C1 segment of cervical spinal cord (tissue), 14 donors: ENCODE data around the gene FNIP2.
A peak's percentile ranks its signal among the peaks of the same experiment; 100 is the strongest.

Experiments
- DNase-seq, 14 donors: peaks; one replicate each; lab custom pipeline; 2025; lab: John Stamatoyannopoulos, UW

The FNIP2 gene

DNA sequence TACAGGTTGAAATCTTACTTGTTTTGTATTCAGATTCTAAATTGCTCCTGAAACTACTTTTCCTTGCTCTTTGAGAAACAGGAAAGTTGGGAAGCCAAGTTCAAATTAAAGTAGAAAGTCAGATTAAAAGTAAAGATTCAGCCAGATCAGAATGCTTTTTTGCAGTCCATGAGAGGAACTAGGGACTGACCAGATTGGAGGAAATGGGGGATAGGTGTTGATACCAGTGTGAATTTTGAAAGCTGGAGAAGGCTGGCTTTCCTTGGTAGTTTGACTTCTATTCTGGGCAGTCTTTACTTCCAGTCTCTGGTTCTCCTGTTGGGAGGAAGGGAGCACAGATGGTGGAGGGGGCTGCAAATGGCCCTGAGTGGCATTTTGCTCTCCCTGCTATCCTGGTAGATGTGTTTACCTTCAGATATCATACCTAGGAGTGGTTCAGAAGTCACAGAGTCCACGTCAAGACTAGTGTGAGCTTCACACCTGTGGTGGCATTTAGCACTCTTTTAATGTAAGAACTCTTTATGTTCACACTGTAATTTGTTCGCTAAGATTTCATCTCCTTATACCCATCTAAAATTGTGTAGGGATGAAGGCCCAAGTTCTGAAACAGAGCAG, 68.8 kb downstream of the FNIP2 start:
- no peak for DNase-seq

- no peak for DNase-seq
Measured at GRCh38 chr4:158840131-158840530, 71.3 kb downstream of the FNIP2 start.

DNA sequence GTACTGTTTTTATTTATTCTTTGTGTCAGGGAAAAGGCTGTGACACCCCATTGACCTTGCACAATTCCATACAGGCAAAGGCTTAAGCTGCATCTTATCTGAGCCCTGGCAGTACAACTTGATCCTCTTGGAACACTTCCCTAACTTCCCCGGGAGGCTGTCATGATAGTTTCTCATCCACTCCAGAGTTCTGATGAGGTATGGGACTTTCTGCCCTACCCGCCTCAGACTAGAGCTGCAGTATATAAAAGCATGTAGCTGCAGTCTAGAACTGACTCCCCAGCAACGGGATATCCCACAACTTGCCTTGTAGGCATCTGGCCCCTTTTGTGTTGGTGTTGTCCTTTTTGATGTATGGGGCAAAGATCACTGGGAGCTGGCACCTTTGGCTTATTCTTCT, 72.7 kb downstream of the FNIP2 start:
- DNase-seq = no peak

DNA sequence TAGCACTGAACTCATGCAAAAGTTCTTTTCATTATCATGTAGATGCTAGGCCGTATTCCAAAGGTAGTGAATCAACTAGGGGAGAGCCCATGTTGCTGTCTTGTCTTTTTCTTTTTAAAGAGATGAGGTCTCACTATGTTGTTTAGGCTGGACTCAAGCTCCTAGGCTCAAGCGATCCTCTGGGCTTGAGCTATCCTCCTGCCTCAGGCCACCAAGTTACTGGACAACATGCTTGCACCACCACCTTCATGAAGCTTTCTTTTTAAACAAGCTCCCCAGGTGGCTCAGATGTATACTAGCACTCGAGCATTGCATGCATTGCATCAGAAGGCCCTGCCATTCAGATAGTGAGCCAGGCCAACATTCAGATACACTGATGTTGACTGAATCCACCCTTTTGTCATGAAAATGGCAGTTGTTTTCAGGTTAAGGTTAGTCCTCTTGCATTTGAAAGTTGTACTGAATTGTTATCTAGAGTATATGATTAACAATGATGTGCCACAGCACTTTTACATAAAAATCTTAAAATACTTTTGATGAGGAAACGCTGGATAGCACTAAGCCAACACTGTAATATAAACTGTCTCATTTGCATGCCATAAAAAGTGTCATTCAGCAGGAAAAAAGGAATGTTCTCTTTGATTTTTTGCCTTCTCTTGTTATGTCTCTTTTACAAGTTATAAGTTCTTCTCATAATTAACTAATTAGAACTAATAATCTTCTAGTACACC, 76.7 kb downstream of the FNIP2 start:
- DNase-seq = no peak

DNA sequence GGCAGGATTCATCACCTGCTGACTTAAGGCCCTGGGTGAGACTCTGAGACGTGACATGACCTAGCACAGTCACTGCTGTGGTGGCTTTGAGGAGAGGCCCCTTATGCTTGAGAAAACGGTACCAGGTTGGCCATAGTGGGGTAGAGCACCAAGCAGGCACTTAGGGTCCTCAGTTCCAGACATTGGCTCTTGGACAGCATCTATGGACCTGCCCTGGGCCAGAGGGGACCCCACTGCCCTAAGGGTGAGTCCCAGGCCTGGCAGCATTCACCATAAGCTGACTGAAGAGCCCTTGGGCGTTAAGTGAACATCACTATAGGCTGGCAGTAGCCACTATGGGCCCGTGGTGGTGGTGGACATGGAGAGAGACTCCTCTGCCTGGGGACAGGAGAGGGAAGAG, 78.7 kb downstream of the FNIP2 start:
- DNase-seq = no peak

DNA sequence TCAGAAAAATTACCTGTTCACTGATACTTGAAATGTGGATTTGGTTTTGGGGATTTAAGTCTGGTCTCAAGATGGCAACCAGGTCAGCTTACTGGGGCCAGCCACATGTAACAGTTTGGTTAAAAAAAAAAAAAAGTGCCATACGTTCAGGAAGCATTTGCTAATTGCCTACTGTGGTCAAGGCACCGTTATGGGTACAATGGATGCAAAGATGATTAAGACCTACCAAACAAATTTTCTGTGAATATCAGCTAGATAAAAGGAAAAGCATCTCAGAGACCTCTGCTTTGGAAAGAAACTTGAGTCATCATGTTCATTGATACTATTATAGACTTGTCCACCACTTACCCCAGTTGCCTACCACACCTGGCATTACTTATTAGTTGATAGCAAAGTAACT, 80.9 kb downstream of the FNIP2 start:
- no peak for DNase-seq

- DNase-seq = no peak
Measured at GRCh38 chr4:158850371-158850770, 81.5 kb downstream of the FNIP2 start.

- peak in 1 of 14 donors; percentile 8 for DNase-seq
Measured at GRCh38 chr4:158850800-158851644, 82.2 kb downstream of the FNIP2 start.

DNA sequence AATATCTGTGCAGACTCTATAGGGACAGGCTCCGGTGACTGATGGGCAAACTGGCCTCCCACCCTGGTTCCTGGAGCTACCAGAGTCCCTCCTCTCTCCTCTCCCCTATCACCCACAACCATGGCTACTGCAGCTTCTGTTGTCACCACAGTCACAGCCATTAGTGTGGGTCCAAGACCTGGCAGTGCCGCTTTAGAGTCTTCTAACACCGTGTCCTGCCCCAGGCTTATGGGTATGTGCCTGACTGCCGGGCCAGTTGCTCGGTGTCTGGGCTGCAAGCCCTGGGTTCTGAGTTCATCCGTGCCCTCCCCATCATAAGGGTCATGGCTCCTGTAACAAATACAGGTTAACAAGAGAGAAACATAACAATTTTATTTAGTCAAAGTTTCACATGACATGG, 85.4 kb downstream of the FNIP2 start:
- no peak for DNase-seq

DNA sequence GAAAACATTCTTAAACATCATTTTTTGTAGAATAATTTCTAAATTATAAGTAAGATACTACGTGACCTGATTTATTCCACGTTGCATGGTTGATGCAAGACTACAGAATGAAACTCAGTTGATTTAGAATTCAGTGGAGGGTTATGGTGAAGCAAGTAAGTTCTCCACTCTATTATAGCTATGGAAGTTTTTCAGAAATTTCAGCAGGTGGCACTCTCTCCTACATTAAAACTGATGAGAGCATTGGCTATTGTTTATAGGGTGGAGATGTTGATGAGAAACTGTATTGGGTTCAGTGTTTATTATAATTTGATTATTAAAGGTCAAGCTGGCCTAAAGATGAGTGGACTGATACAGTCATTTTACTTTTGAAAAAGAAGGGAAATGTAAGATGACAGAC, 88.0 kb downstream of the FNIP2 start:
- peak in 1 of 14 donors; percentile 9 for DNase-seq

DNA sequence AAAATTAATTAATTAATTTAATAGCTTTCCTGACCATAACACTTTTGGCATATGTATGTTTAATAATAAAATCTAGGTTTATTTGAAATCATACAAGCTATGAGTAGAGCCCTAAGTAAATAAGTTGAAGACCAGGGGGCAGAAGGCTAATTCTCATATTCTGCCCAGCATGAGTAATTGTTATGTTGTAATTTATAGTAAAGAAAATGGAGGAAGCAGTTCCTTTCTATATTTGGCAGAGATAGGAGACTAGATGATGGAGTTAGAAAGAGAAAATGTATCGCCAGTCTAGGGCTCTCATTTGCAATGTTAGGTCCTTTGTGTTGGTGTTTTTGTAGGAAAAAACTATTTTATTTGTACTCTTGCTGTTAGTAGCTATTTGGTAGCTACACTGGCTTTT, 89.1 kb downstream of the FNIP2 start:
- no peak for DNase-seq

DNA sequence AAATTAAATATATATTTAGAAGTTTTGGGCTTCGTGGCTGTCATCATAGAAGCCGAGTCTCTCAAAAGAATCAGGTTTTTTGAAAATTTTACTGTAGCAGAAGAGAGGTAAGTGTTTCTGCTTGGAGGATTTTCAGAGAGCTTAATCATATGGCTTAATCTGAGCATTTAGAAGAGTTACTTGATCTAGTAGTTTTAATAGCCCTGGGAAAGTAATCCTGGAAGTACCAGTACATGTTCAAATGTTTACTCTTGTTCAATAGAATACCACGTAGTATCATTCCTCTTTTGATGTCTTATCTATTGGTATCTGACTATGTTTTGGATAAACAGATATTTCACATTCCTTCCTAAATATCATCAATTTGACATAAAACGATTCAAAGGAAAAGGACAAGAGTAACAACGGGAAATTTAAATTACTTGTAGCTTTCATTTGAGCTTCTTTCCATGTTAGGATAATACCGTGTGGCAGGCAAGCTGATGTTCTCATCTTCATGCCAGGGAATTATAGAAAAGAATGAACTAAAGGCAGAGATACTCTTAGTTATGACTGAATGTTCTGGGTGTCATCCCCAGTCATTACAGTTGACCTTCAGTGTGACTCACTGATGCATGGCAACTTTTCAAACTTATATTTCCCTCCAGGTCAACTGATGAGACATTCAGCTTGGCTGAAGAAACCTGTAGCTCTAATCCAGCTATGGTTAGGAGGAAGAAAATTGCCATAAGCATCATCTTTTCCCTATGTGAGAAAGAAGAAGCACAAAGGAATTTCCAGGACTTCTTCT, 89.8 kb downstream of the FNIP2 start:
- no peak for DNase-seq

DNA sequence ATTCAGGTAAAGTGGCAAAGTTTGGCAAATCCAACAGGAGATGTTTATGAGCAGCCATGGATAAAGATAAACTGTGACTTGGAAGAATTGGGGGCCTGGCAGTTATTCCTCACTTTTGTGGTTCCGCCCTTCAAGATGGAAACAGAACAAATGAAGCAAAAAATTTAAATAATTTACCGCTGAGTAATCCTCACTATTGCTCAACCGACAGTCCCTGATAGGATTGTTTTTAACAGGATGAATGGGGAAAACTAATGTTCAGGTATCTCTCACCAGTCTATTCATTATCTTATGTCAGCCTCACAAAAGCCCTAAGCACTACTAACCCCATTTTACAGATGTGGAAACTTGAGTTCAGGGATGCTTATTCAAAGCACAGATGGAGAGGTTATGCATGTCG, 90.8 kb downstream of the FNIP2 start:
- DNase-seq = no peak

- no peak for DNase-seq
Measured at GRCh38 chr4:158860856-158861255, 92.0 kb downstream of the FNIP2 start.

- DNase-seq = no peak
Measured at GRCh38 chr4:158861281-158861680, 92.5 kb downstream of the FNIP2 start.

DNA sequence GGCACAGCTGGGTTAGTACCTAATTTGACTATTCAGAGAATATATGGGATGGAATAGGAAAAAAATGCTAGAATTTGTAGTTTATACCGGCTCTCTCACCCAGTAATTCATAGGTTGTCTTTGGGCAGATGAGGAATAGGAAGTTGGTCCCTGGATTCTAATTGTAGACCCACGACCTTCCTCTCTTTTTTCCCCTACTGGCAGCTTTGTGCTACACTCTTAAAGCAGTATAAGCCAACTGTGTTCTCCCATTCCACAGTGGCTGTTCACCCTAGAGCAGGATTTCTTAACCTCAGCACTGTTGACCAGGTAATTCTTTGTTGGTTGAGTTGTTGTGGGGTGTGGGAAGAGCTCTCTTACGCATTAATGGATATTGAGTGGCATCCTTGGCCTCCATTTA, 92.9 kb downstream of the FNIP2 start:
- DNase-seq = no peak

DNA sequence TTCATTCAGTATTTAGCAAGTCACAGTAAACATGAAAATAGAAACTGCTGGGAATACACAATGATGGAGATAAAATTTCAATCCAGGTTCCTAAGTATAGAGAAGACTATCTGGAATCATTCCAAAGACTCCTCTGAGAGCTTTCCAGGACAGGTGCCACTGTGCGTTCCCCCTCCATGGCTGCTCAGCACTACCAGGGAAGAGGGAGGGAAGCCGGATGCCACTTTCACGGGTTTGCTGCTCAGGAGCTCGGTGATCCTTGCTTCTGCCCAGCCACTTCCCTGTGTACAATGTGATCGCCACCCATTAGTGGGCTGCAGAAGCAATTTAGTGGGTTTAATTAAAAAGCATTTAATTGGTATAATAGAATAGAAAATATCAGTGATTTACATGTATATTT, 94.5 kb downstream of the FNIP2 start:
- DNase-seq = peak in 1 of 14 donors; percentile 33

DNA sequence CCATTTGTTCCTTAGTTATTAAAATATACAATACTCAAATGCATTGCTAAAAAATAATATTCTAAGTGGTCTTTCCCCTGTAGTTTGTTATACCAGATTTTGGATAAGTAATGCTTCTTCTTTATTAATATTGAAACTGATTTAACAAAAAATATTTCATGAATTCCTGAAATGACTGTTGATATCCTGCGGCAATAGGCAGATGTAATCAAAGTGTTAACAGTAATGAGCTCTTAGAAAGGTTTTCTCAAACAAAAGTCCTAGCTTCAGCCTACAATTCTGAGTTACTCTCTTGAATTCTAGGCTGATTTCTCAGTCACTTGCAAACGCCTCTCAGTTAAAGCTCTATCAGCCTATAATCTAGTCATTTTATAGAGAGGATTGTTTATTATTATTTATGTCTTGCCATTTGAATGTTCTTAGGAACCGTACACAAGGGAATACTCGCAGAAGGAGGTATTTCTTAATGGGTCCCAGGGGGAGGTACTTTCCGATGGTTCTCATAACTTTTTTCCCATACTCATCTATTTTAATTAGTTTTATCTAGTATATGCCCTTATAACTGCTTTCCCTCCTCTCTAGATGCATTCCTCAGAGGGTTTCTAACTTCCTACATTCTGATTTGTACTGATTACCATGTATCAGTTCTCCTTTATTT, 96.8 kb downstream of the FNIP2 start:
- no peak for DNase-seq

DNA sequence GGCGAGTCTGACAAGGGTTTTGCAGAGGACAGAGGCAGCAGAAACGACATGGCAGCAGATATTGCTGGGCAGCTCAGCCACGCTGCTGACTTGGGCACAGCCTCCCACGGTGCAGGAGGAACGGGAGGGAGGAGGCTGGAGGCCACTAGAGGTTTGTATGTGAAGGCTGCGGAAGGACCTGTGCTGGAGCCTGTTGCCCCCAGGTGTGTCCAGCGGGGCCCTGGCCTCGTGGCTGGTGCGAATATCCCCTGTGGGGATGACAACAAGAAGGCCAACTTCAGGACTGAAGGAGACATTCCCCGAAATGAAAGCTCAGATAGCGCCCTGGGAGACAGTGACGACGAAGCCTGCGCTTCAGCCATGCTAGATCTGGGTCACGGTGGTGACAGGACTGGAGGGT, 100.2 kb downstream of the FNIP2 start:
- DNase-seq = no peak

- peak in 1 of 14 donors; percentile 28 for DNase-seq
Measured at GRCh38 chr4:158869761-158870160, 100.9 kb downstream of the FNIP2 start.

GRCh38 chr4:158870282-158870625, 101.4 kb downstream of the FNIP2 start:
- no peak for DNase-seq
